Measurements from ENCODE around the gene LLPH. TPM values are rescaled to one million over a fixed set of nuclear protein-coding genes. Genes with fewer than 3 reads are reported as not detected.

LLPH gene
- total and polyA plus RNA-seq, 2 of the 13 experiments (the other 11 are each of a cell fraction or from before 2014, with no cell fraction given): 4.2 to 25.6 TPM

GRCh38 chr12:66090157-66090556 lies 40.4 kb downstream of the LLPH start:
- H2AFZ ChIP-seq (ENCODE audit: low read length): peak overlapping the region; percentile 29
- FAIRE-seq (no peak), DNase-seq (ENCODE audit: low spot score) (no peak), ATAC-seq (no peak)
- ChIA-PET POLR2A (no interaction called here), CTCF (ENCODE audit: low intra/inter-chr PET ratio, low total read pairs) (no interaction called here)
- intact Hi-C loops (cut with micrococcal nuclease; ENCODE audit: unreplicated experiment): no loop called here
- H3K27ac ChIP-seq (ENCODE audit: extremely low read length, insufficient read depth, low read length): no peak overlapping the region
- H3K79me2 ChIP-seq (ENCODE audit: insufficient read depth, low read length): no peaks in the 10 kb centered on the region
- H3K9me3 ChIP-seq (ENCODE audit: low read length): no peaks in the 10 kb centered on the region
- no peaks in the 10 kb centered on the region for H4K20me1 ChIP-seq (ENCODE audit: insufficient read depth, low read length)
- H3K9ac ChIP-seq (ENCODE audit: insufficient read depth, low read depth, low read length): no peak overlapping the region
- BruUV-seq (replicated peaks): no TSS peak
- H3K27me3 ChIP-seq (ENCODE audit: control insufficient read depth in 1 of 2, insufficient read depth in 2 of 2, low read length in 2 of 2): no peaks in the 10 kb centered on the region
- peaks cover 27% of the 10 kb centered on the region for H3K4me1 ChIP-seq (ENCODE audit: insufficient read depth, low read length)
- in situ Hi-C loops (cut with HindIII; ENCODE audit: extremely low pct_ligation_motif_present, low pct_unique_long_range_greater_than_20kb): loop anchor here (25.0 kb wide), 1 partner anchor 103 kb away; no protein-coding TSS in a partner anchor
- H3K4me2 ChIP-seq (ENCODE audit: low read depth, low read length): no peak overlapping the region
- 33% methylated on average over 4 of the region's 4 CpGs for WGBS (ENCODE audit: low lambda C conversion rate)
- H3K4me3 ChIP-seq (replicated peaks in 1 of 3; ENCODE audit: insufficient read depth in 1 of 3, low read depth in 2 of 3, low read length in 3 of 3): no peak overlapping the region
- no peaks in the 10 kb centered on the region for H3K36me3 ChIP-seq (replicated peaks in 1 of 2; ENCODE audit: control insufficient read depth in 1 of 2, insufficient read depth in 2 of 2, low read length in 2 of 2)
- TF ChIP-seq MTA1 (CRISPR knock-in tag; IDR thresholded peaks at IDR 0.05; ENCODE audit: borderline replicate concordance) (no peak), TRIM24 (CRISPR knock-in tag; IDR thresholded peaks at IDR 0.05) (no peak), SNRNP70 (IDR thresholded peaks at IDR 0.05; ENCODE audit: low read depth, low read length) (no peak), TAF1 (CRISPR knock-in tag; IDR thresholded peaks at IDR 0.05) (no peak), ZNF615 (CRISPR knock-in tag; IDR thresholded peaks at IDR 0.05; ENCODE audit: borderline replicate concordance) (no peak), ZNF646 (CRISPR knock-in tag; IDR thresholded peaks at IDR 0.05) (no peak), SIN3A (IDR thresholded peaks at IDR 0.05; ENCODE audit: borderline replicate concordance, low read depth, low read length) (no peak), ZNF468 (CRISPR knock-in tag; IDR thresholded peaks at IDR 0.05) (no peak), ZNF737 (CRISPR knock-in tag; IDR thresholded peaks at IDR 0.05; ENCODE audit: borderline replicate concordance) (no peak), ONECUT2 (CRISPR knock-in tag; IDR thresholded peaks at IDR 0.05) (no peak), ZNF12 (CRISPR knock-in tag; IDR thresholded peaks at IDR 0.05) (no peak)
- TF ChIP-seq, protein P1, sequence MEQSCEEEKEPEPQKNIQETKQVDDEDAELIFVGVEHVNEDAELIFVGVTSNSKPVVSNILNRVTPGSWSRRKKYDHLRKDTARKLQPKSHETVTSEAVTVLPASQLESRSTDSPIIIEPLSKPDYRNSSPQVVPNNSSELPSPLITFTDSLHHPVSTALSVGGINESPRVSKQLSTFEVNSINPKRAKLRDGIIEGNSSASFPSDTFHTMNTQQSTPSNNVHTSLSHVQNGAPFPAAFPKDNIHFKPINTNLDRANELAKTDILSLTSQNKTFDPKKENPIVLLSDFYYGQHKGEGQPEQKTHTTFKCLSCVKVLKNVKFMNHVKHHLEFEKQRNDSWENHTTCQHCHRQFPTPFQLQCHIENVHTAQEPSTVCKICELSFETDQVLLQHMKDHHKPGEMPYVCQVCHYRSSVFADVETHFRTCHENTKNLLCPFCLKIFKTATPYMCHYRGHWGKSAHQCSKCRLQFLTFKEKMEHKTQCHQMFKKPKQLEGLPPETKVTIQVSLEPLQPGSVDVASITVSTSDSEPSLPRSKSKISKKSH (CRISPR knock-in tag; IDR thresholded peaks at IDR 0.05; ENCODE audit: borderline replicate concordance): no peak
- TF ChIP-seq, protein P2, sequence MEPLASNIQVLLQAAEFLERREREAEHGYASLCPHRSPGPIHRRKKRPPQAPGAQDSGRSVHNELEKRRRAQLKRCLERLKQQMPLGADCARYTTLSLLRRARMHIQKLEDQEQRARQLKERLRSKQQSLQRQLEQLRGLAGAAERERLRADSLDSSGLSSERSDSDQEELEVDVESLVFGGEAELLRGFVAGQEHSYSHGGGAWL (CRISPR knock-in tag; IDR thresholded peaks at IDR 0.05): no peak
- TF ChIP-seq, protein P3, sequence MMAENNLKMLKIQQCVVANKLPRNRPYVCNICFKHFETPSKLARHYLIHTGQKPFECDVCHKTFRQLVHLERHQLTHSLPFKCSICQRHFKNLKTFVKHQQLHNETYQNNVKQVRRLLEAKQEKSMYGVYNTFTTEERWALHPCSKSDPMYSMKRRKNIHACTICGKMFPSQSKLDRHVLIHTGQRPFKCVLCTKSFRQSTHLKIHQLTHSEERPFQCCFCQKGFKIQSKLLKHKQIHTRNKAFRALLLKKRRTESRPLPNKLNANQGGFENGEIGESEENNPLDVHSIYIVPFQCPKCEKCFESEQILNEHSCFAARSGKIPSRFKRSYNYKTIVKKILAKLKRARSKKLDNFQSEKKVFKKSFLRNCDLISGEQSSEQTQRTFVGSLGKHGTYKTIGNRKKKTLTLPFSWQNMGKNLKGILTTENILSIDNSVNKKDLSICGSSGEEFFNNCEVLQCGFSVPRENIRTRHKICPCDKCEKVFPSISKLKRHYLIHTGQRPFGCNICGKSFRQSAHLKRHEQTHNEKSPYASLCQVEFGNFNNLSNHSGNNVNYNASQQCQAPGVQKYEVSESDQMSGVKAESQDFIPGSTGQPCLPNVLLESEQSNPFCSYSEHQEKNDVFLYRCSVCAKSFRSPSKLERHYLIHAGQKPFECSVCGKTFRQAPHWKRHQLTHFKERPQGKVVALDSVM (CRISPR knock-in tag; IDR thresholded peaks at IDR 0.05): no peak
- TF ChIP-seq, protein P4, sequence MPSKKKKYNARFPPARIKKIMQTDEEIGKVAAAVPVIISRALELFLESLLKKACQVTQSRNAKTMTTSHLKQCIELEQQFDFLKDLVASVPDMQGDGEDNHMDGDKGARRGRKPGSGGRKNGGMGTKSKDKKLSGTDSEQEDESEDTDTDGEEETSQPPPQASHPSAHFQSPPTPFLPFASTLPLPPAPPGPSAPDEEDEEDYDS (CRISPR knock-in tag; IDR thresholded peaks at IDR 0.05): no peak
